Upper lobe of left lung (tissue), 4 donors: Measurements from ENCODE around the gene VSX2.

ENCODE experiments used
- CTCF ChIP-seq, 6 experiments: fragments of 450-650 bp in 4 of 6; fragments of 200-600 bp in 2 of 6; sonication (generic) in 2 of 6; IDR thresholded peaks; one replicate each; pipeline ENCODE4 v1.5.1; 2016 to 2019; ENCODE audit warnings: antibody characterized with exemption in 6 of 6
- EP300 ChIP-seq, 4 donors: sonication (generic); formaldehyde crosslinking; IDR thresholded peaks; one replicate each; pipeline ENCODE4 v1.5.1; 2017; ENCODE audit warnings: antibody characterized with exemption in 4 of 4, control low read depth in 2 of 4
- POLR2AphosphoS5 ChIP-seq, 2 donors: sonication (generic); formaldehyde crosslinking; IDR thresholded peaks; one replicate each; pipeline ENCODE4 v1.5.1; 2017; ENCODE audit warnings: antibody characterized with exemption in 2 of 2

GRCh38 chr14:74217672-74218448, 21.4 kb upstream of the VSX2 start:
- TF ChIP-seq EP300 (IDR thresholded peaks at IDR 0.05) (no peak), CTCF (IDR thresholded peaks at IDR 0.05) (peak; percentile 83 to 92 (median 90)), POLR2AphosphoS5 (IDR thresholded peaks at IDR 0.05) (no peak)
